ENCODE results near the gene RPLP1.

DNA sequence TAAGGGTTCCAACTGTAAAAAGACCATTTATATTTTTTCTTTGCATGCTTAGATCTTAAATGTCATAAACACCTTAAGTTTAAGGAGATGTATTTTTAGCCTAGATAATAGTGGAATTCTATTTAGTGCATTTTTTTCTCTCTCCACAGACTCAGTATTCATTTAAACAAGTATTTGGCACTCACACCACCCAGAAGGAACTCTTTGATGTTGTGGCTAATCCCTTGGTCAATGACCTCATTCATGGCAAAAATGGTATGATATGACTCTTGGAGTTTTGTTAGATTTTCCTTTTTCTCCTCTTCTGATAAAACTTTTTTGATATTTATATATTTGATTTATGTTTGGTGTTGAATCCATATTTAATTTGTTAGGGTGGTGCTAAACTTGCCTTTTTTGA is 31.1 kb upstream of the RPLP1 start:
- TF ChIP-seq CTCF (IDR thresholded peaks at IDR 0.05; ENCODE audit: low read length) (no peak), EZH2 (IDR thresholded peaks at IDR 0.05; ENCODE audit: borderline replicate concordance, low read length) (no peak)

Data from OCI-LY1 (cell line).